Stimulated activated CD4-positive, alpha-beta T cell treated with anti-CD3 and anti-CD28 coated beads, TNF-alpha, amount 100 ng/mL, for 24 hours (primary cell): ENCODE measurements around the gene FBXL17.

Experiments used
- DNase-seq, 3 experiments: peaks; one replicate each; pipeline ENCODE4 v3.0.0-alpha.2; 2020; ENCODE audit warnings: low read depth in 3 of 3

Gene FBXL17

DNA sequence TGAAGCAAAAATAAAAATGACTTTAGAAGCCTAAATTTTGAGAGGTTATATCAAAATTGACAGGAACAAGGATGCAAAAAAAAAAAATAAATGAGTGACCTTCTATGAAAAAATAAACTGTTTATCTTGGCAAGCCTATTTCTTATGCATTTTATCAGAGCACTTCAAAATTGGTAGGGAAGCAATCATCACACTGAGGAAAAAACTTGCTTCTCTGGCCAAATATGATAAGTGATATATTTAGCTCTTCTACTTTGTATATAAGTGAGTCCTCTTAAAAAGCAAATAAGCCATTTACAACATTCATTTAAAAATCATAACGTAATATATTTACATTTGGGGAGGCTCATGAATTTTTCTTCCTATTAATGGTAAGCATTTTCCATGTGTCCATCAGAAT lies 287.1 kb downstream of the FBXL17 start:
- no peak for DNase-seq

DNA sequence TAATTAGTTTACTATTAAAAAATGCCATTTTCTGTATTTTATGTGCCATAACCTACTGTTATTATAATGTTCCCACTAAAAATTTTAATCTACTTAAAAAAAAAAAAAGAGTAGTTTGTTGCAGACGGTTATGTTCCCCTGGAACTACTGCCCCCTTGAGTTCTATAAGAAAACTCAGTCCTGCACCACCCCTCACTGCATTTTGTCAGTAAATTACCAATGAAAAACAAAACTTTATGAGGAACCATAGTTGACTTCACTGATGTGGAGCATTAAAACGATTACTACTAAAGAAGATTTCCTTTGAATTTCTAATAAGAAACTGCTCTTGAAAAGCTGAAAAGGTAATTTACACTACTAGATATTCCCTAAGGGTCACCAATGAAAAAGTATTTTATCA lies 288.7 kb downstream of the FBXL17 start:
- no peak for DNase-seq

DNA sequence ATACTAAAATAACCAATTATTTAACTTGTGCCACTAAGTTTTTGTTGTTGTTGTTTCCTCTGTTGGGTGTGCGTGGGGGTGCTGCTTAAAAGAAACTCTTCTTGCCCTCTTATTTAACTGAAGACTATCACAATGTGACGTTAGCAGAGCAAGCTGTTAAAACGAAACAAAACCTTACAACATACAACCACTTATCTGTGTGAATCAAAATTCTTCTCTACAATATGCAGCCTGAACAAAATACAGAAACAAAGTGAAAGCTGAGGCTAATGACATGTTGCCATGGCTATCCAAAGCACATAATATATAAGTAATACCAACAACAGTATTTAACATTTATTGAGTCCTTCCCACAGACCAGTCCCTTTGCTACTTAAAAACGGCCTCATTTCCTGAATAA lies 291.0 kb downstream of the FBXL17 start:
- no peak for DNase-seq

DNA sequence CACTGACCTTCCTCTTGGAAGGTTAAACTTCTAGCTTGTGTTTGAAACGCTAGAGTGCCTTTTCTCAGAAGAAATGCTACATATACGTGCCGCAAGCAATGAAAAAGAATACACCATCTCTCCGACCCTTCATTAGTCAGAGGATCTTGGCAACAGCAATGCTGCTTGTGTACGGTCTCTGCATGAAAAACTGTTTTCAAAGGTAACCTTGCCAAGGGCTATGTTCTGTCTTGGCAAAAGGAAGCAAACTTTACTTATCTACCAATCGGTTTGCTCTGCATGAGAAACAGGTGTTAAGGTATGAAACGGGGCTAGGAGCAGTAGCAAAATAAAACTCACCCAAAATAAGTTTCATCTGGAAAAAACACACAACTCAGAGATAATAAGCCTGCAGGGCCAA lies 297.8 kb downstream of the FBXL17 start:
- DNase-seq = no peak

- no peak for DNase-seq
Observed at GRCh38 chr5:108083232-108083631, 298.7 kb downstream of the FBXL17 start.

DNA sequence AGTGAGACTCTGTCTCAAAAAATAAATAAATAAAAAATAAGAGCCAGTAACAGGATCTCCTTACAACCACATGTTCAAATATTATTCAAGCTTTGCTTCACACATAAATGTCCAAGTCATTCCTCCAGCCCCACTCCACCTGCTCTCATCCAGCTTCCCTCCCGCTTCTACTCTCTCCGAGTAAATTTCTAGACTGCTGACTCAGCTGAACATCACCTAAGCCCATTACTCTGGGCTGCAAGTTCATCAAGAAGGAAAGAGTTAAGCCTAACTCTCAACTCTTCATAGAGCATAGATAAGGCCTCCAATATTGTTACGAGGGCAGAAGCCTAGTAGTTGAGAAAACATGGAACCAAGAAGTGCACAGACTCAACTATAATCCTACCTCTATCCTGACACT lies 300.2 kb downstream of the FBXL17 start:
- no peak for DNase-seq

GRCh38 chr5:108079753-108080152 lies 302.1 kb downstream of the FBXL17 start:
- no peak for DNase-seq

DNA sequence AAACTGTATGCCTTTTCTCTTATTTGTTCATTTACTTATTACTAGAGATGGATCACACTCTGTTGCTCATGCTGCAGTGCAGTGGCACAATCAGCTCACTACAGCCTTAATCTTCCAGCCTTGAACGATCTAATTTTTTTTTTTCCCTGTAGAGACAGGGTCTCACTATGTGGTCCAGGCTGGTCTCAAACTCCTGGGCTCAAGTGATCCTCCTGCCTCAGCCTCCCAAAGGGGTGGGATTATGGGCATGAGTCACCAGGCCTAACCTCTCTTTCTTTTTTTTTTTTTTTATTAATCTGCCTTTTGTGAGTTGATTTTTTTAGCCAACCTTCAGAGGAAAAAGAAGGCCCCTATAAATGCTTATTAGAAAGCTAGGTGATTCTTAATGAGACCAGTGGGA lies 303.0 kb downstream of the FBXL17 start:
- no peak for DNase-seq

DNA sequence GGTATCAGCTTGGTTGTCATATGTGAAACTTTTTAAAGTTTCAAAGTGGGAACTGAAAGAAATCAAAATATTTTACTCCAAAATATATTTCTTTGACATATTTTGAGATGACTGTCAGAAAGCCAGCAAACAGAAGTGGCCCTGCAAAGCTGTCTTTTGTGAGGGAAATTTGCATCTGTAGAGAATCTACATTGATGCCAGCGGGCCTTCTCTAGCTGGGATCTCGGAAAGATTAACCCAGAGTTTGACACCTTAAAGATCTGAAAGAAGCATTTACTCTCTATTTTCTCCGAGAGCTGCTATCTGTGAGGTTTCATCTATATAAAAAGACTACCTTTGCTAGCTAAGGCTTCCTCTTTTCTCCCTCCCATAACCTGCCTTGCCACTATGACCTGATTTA lies 303.6 kb downstream of the FBXL17 start:
- DNase-seq = no peak

DNA sequence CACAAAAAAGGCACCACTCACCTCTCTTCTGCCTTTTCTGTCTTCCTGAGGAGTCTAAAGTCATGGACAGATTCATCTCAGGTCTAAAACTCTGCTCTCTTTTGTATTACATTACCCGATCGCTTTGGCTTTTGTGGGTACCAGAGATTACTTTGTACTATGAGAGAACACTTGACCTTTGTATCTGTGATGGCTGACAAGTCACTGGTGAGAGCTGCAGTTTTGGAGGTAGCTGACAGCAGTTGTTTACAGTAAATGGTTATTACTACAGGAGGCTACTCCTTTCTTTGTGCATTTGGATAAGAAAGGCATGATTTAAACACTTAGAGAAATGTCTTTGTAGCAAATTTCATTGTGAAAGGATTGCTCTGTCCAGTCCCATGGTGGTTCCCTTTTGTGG lies 307.3 kb downstream of the FBXL17 start:
- DNase-seq = no peak

DNA sequence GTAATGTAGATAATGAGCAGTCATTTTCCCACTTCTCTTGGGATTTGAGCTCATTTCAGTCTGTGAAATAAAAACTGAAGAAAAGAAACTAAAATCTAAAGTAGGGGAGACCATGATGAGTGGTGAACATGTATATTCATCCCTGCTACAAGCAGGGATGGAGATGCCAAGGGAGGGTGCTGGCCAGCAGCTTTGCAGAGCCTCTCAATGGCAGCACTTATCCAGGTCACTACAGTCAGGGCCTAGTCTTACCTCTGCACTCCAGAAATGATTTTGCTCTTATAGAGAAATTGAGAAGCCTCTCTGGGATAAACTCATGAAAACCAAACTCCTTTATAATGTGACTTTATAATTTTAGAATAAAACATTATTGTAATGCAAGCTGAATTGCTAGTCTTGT lies 317.6 kb downstream of the FBXL17 start:
- no peak for DNase-seq

DNA sequence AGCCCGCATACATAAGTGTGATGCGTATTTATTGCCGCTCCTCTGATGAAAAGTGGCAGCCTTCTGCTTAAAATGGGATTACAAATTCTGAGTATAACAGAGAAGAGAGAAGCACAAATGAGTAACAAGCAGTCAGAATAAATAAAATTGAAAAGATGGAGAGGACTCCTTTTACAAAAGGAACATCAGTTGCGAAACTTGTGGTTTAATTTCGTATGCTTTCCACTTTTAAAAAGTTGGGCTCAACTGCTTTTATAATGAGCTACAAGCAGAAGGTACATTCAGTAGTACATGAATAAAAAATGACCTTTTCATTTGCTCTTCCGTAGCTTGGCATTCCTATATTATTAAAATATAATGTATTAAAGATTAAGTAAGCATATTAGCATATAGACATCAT lies 320.0 kb downstream of the FBXL17 start:
- no peak for DNase-seq

DNA sequence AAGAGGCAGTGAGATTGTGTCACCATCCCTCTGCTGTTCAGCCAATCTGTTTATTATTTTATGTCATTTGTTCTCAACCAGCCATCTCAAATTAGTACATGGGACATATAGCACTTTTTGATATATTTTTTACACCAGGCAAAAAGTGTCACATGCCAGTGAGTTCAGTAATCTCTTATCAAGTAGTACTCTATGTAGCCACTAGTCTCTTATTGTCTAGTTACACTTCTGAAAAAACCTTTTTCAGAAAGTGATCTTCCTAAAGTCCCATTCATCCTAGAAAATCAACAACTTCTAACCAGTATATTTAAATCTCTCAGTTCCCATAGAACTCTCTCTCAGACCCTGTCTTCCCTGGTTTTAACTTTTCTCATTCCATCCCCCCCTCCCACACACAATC lies 321.6 kb downstream of the FBXL17 start:
- no peak for DNase-seq

DNA sequence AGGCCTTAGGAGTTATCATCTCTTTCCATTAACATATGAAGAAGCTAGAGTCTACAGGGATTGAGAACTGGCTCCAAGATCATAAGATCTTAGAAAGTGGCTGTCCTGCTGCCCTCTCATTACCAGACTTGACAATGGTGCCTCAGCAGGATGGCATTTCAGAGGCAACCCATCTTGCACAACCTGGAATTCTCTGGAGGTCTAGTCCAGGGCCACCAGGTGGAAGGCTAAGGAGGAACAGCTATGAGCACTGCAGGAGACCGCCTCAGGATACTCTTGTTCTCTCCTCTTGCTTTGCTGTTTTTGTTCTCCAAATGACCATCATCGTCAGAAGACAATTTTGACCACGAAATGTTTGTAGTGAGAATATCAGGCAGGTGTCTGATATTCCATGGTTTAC lies 322.6 kb downstream of the FBXL17 start:
- DNase-seq = no peak

- no peak for DNase-seq
Observed at GRCh38 chr5:108054349-108054748, 327.5 kb downstream of the FBXL17 start.

- DNase-seq = no peak
Observed at GRCh38 chr5:108046955-108047670, 334.8 kb downstream of the FBXL17 start.

- no peak for DNase-seq
Observed at GRCh38 chr5:108036482-108036881, 345.4 kb downstream of the FBXL17 start.

DNA sequence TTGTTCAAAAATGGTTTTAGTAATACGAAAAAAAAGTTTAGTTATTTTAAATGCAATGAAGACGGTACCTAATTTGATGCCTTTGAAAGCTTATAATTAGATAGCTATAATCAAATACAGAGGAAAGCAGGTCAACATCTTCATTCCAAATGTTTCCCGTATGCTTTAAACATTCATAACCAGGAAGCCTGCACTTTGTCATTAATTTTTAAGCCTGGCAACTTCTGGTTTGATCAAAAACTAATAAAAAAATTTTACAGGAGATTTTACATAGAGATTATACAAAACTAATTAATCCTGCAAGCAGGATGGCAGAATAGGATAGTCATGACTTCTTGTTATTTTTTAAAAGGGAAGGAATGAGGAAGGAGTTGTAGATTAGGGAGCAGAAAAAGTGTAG lies 353.0 kb downstream of the FBXL17 start:
- no peak for DNase-seq

DNA sequence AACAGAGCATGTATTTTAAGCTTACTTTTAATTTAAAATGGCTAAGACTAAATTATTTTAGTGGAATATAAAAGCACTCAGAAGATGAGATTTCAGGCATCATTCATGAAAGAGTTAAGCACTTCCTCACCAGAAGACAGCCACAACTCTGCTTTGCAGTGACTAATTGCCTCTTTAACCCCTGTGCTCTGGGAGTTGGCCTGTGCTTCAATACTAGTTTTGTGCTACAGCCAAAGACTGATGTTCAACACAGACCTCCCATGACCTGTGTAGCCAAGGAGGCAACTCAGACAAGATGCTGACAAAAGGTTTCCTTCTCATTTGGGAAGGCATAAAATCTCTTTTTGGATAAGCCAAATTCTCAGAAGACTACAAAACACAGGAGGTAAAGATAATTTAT lies 353.5 kb downstream of the FBXL17 start:
- DNase-seq = no peak

- DNase-seq = no peak
Observed at GRCh38 chr5:108025957-108026356, 355.9 kb downstream of the FBXL17 start.

- no peak for DNase-seq
Observed at GRCh38 chr5:108024986-108025385, 356.9 kb downstream of the FBXL17 start.

DNA sequence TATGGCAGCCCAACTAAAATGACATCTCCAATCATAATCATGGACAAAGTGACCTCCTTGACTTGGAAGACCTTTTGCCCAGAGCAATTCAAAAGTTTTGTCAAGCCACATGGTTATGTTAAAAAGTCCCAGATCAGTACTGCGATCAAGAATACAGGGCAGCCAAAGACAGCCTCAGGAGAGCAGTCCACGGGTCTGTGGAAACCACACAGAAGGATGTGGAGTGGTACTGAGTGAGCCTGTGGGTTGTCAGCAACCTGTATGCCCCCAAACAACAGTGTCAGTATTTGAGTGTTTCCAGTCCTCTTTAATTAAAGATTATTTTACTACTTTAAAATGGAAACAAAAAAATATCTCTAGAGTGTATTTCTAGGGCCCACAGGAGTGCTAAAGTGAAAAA lies 365.8 kb downstream of the FBXL17 start:
- no peak for DNase-seq

- no peak for DNase-seq
Observed at GRCh38 chr5:108006791-108007190, 375.1 kb downstream of the FBXL17 start.

DNA sequence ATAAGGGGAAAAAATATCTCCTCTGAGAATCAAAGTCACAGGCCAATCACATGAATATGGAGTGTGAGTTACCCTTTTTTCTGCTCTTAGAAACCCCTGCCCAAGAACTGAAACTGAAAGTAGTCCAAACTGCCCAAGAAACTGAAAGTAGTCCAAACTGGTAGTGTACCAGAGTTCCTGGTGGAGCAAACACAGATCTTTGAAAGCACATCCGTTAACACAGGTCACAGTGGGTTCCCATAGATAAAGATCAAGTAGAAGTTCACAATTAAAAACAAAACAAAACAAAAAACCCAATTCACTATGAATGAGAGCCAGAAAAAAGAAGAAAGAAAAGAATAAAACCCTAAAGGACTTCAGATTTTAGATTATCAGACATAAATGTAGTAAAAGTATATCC lies 378.7 kb downstream of the FBXL17 start:
- no peak for DNase-seq
